MM.1S (cell line): ENCODE measurements around the gene SMPD3.

Source experiments
- EZH2 ChIP-seq: fragments of 300-600 bp; sonication (generic); optimal IDR thresholded peaks from 2 replicates; pipeline ENCODE3; 2017; ENCODE audit warnings: low read depth, mild to moderate bottlenecking, antibody characterized with exemption, low read length, mixed read lengths
- EZH2phosphoT487 ChIP-seq: fragments of 300-600 bp; sonication (generic); IDR thresholded peaks from 2 replicates; pipeline ENCODE4 v1.6.1; 2018; ENCODE audit warnings: antibody characterized with exemption, low read length
- TF ChIP-seq, protein P1 (sequence below): fragments of 300-600 bp; sonication (generic); IDR thresholded peaks from 2 replicates; pipeline ENCODE4 v1.5.1; 2016; ENCODE audit warnings: antibody characterized with exemption, low read length, mixed read lengths

DNA sequence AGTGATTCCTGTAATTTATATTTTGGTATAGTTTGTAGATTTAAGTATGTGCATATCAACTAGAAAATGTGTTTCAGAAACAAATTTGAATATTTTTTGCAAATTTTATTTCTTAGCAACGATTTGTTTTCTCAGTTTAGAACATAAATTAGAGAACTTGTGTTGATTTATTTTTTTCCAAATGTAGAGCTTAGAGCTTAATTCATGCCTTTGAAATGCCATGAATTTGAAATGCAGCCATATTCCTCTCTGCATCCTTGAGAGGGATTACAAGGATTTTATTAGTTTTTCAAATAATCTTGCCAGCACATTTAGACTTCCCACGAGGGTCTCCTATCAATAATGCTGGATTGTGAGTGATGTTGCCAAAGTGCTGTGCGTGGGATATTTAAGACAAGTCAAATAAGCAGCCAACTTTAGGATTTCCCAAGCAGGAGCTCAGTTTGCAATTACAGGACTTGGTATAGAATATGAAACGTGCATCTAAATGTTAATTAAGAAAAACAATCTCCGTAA lies 6.7 kb upstream of the SMPD3 start:
- TF ChIP-seq, protein P1, sequence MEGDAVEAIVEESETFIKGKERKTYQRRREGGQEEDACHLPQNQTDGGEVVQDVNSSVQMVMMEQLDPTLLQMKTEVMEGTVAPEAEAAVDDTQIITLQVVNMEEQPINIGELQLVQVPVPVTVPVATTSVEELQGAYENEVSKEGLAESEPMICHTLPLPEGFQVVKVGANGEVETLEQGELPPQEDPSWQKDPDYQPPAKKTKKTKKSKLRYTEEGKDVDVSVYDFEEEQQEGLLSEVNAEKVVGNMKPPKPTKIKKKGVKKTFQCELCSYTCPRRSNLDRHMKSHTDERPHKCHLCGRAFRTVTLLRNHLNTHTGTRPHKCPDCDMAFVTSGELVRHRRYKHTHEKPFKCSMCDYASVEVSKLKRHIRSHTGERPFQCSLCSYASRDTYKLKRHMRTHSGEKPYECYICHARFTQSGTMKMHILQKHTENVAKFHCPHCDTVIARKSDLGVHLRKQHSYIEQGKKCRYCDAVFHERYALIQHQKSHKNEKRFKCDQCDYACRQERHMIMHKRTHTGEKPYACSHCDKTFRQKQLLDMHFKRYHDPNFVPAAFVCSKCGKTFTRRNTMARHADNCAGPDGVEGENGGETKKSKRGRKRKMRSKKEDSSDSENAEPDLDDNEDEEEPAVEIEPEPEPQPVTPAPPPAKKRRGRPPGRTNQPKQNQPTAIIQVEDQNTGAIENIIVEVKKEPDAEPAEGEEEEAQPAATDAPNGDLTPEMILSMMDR: no peak
- no peak for TF ChIP-seq EZH2phosphoT487
- TF ChIP-seq EZH2: no peak
